Liver (tissue), 9 donors: ENCODE results near the gene TP53TG5. TPM values are rescaled to one million over a fixed set of nuclear protein-coding genes. Genes with fewer than 3 reads are reported as not detected.

Source experiments
- DNase-seq: peaks from one replicate; pipeline ENCODE4 v3.0.0-alpha.2; 2017; ENCODE audit warnings: low spot score
- H3K27ac ChIP-seq, 2 donors: one replicate each; pipeline ENCODE4 v1.7.0; 2013; ENCODE audit warnings: inconsistent platforms in 2 of 2, low read length in 2 of 2, control low read depth in 1 of 2, low read depth in 1 of 2, mild to moderate bottlenecking in 1 of 2
- H3K27me3 ChIP-seq, 4 donors: one replicate each; pipeline versions ENCODE4 v1.6.1 to v1.7.0; 2013; ENCODE audit warnings: low read length in 3 of 4, inconsistent platforms in 1 of 4, mild to moderate bottlenecking in 1 of 4, moderate library complexity in 1 of 4; ENCODE audit not compliant: control insufficient read depth in 4 of 4, insufficient read depth in 4 of 4
- H3K36me3 ChIP-seq, 4 donors: one replicate each; pipeline versions ENCODE4 v1.6.1 to v1.7.0; 2013; ENCODE audit warnings: low read length in 3 of 4, mild to moderate bottlenecking in 3 of 4, low read depth in 1 of 4, moderate library complexity in 1 of 4; ENCODE audit not compliant: control insufficient read depth in 4 of 4, insufficient read depth in 3 of 4
- H3K4me1 ChIP-seq, 4 donors: one replicate each; pipeline versions ENCODE4 v1.6.1 to v1.7.0; 2013; ENCODE audit warnings: low read length in 3 of 4, mild to moderate bottlenecking in 3 of 4, moderate library complexity in 1 of 4; ENCODE audit not compliant: control insufficient read depth in 4 of 4, insufficient read depth in 4 of 4
- H3K4me3 ChIP-seq, 3 donors: one replicate each; pipeline versions ENCODE4 v1.6.1 to v1.7.0; 2013; ENCODE audit warnings: low read length in 3 of 3, control low read depth in 1 of 3, low read depth in 1 of 3, mild to moderate bottlenecking in 1 of 3
- H3K9ac ChIP-seq, 2 donors: one replicate each; pipeline ENCODE4 v1.7.0; 2013; ENCODE audit warnings: low read length in 2 of 2, mild to moderate bottlenecking in 2 of 2, moderate library complexity in 2 of 2, control low read depth in 1 of 2, low read depth in 1 of 2
- H3K9me3 ChIP-seq, 4 donors: one replicate each; pipeline versions ENCODE4 v1.6.1 to v1.7.0; 2013; ENCODE audit warnings: low read length in 3 of 4; ENCODE audit not compliant: control insufficient read depth in 4 of 4
- ATF3 ChIP-seq: IDR thresholded peaks from 2 replicates; pipeline ENCODE4 v1.6.1; 2016; ENCODE audit warnings: antibody characterized with exemption
- EGR1 ChIP-seq, 2 donors: IDR thresholded peaks; 2 replicates each; pipeline ENCODE4 v1.6.1; 2016 to 2018; ENCODE audit warnings: antibody characterized with exemption in 2 of 2, low read depth in 2 of 2
- FOXA1 ChIP-seq: IDR thresholded peaks from 2 replicates; pipeline ENCODE4 v1.6.1; 2016; ENCODE audit warnings: antibody characterized with exemption
- FOXA2 ChIP-seq: IDR thresholded peaks from 2 replicates; pipeline ENCODE4 v1.6.1; 2016; ENCODE audit warnings: antibody characterized with exemption
- GABPA ChIP-seq, 2 donors: IDR thresholded peaks in 1 of 2; conservative IDR thresholded peaks in 1 of 2; 2 replicates each; pipeline ENCODE4 v1.6.1; 2016; ENCODE audit warnings: antibody characterized with exemption in 2 of 2, mild to moderate bottlenecking in 1 of 2, moderate library complexity in 1 of 2
- HNF4G ChIP-seq: IDR thresholded peaks from 2 replicates; pipeline ENCODE4 v1.6.1; 2016; ENCODE audit warnings: antibody characterized with exemption
- JUND ChIP-seq, 2 donors: IDR thresholded peaks; 2 replicates each; pipeline ENCODE4 v1.6.1; 2016; ENCODE audit warnings: antibody characterized with exemption in 2 of 2
- NR2F2 ChIP-seq: IDR thresholded peaks from 2 replicates; pipeline ENCODE4 v1.6.1; 2016; ENCODE audit warnings: antibody characterized with exemption
- RAD21 ChIP-seq, 2 donors: IDR thresholded peaks; 2 replicates each; pipeline ENCODE4 v1.6.1; 2016; ENCODE audit warnings: antibody characterized with exemption in 2 of 2, mild to moderate bottlenecking in 2 of 2
- REST ChIP-seq: IDR thresholded peaks from 2 replicates; pipeline ENCODE4 v1.6.1; 2016; ENCODE audit warnings: antibody characterized with exemption, mild to moderate bottlenecking
- RXRA ChIP-seq, 2 donors: IDR thresholded peaks; 2 replicates each; pipeline ENCODE4 v1.6.1; 2017 to 2018; ENCODE audit warnings: antibody characterized with exemption in 2 of 2, mild to moderate bottlenecking in 1 of 2
- SP1 ChIP-seq: IDR thresholded peaks from 2 replicates; pipeline ENCODE4 v1.6.1; 2018; ENCODE audit warnings: antibody characterized with exemption, mild to moderate bottlenecking
- TAF1 ChIP-seq: conservative IDR thresholded peaks from 2 replicates; pipeline ENCODE4 v1.6.1; 2016; ENCODE audit warnings: antibody characterized with exemption, mild to moderate bottlenecking
- ZBTB33 ChIP-seq: IDR thresholded peaks from 2 replicates; pipeline ENCODE4 v1.6.1; 2016; ENCODE audit warnings: antibody characterized with exemption
- WGBS: extraction: QIAGEN DNeasy Blood & Tissue Kit; methylation state at CpG from one replicate; pipeline ENCODE4 v1.1.7; 2013; 5-methylcytosine and 5-hydroxymethylcytosine counted together
- polyA plus RNA-seq, 2 donors: library from polyadenylated mRNA; stranded (reverse) in 1 of 2; unstranded in 1 of 2; fragments of 200-250 nt in 1 of 2; fragments of >200 nt in 1 of 2; fragmentation: Nextera tagmentation in 1 of 2; extraction: Ambion mirVana in 1 of 2; gene quantifications; one replicate each; pipeline versions ENCODE4 v1.2.1 to v1.2.3, GENCODE V29; 2013 to 2015
- total RNA-seq, 2 donors: library from RNA; depleted of rRNA; stranded (reverse); fragments of >200 nt; gene quantifications; one replicate each; pipeline ENCODE4 v1.2.3, GENCODE V29; 2014
- TF ChIP-seq, protein P1 (sequence below): fragments of 150-350 bp; IDR thresholded peaks from 2 replicates; pipeline ENCODE4 v1.5.1; 2017; ENCODE audit warnings: improper control_type of control experiment, low read depth, low read length; ENCODE audit not compliant: missing input control
- donor health status: healthy.
- donor health status: healthy.
- donor health status: healthy.
- donor health status: healthy.
- donor health status: healthy.

TP53TG5 gene
- total and polyA plus RNA-seq, 4 donors, result not detected

- TF ChIP-seq ZBTB33, result no peak
- no peak for TF ChIP-seq FOXA1
- TF ChIP-seq HNF4G, result no peak
- TF ChIP-seq TAF1, result no peak
- no peak for TF ChIP-seq REST
- TF ChIP-seq, protein P1, sequence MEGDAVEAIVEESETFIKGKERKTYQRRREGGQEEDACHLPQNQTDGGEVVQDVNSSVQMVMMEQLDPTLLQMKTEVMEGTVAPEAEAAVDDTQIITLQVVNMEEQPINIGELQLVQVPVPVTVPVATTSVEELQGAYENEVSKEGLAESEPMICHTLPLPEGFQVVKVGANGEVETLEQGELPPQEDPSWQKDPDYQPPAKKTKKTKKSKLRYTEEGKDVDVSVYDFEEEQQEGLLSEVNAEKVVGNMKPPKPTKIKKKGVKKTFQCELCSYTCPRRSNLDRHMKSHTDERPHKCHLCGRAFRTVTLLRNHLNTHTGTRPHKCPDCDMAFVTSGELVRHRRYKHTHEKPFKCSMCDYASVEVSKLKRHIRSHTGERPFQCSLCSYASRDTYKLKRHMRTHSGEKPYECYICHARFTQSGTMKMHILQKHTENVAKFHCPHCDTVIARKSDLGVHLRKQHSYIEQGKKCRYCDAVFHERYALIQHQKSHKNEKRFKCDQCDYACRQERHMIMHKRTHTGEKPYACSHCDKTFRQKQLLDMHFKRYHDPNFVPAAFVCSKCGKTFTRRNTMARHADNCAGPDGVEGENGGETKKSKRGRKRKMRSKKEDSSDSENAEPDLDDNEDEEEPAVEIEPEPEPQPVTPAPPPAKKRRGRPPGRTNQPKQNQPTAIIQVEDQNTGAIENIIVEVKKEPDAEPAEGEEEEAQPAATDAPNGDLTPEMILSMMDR, result no peak
- no peak for TF ChIP-seq RAD21 (IDR thresholded peaks at IDR 0.05)
- no peak for TF ChIP-seq FOXA2
- TF ChIP-seq RXRA (IDR thresholded peaks at IDR 0.05), result no peak
- no peak for TF ChIP-seq GABPA (IDR thresholded peaks at IDR 0.05 in 1 of 2, conservative IDR thresholded peaks at IDR 0.05 in 1 of 2)
- no peak for TF ChIP-seq SP1
- no peak for TF ChIP-seq ATF3
- Histone ChIP-seq H3K4me3 (no peak overlapping the region), H3K27me3 (no peaks in the 10 kb centered on the region), H3K27ac (no peak overlapping the region), H3K9me3 (no peaks in the 10 kb centered on the region), H3K4me1 (no peaks in the 10 kb centered on the region), H3K36me3 (no peaks in the 10 kb centered on the region), H3K9ac (no peak overlapping the region)
- 95% methylated on average over 2 of the region's 2 CpGs for WGBS
- no peak for DNase-seq
Measured at GRCh38 chr20:45390931-45391330, 12.8 kb upstream of the TP53TG5 start.

DNA sequence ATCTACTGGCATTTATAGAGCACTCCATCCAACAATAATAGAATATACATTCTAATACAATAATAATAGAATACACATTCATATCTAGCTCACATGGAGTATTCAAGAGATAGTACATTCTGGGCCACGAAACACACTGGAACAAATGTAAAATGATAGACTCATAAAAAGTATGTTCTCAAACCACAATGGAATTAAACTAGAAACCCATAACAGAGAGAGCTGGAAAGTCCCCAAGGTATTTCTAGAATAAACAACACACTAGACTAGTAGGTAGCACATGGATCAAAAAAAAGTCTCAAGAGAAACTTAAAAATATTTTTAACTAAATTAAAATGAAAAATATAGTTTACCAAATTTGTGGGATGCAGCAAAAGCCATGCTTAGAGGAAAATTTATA, 9.1 kb upstream of the TP53TG5 start:
- Histone ChIP-seq H3K27me3 (no peaks in the 10 kb centered on the region), H3K9me3 (no peaks in the 10 kb centered on the region), H3K9ac (no peak overlapping the region), H3K4me3 (no peak overlapping the region), H3K4me1 (peaks cover 0 to 2% (median 0%) of the 10 kb centered on the region in 4 donors), H3K36me3 (no peaks in the 10 kb centered on the region), H3K27ac (no peak overlapping the region)
- 94% methylated on average over 1 of the region's 1 CpG for WGBS
- TF ChIP-seq EGR1 (IDR thresholded peaks at IDR 0.05; ENCODE audit: low read depth in 2 of 2) (no peak), HNF4G (no peak), NR2F2 (no peak), ZBTB33 (no peak), TAF1 (no peak), JUND (IDR thresholded peaks at IDR 0.05) (no peak)
- no peak for DNase-seq
